Cardiac fibroblast (primary cell): ENCODE measurements around the gene CCDC88B.
"Not testable (repeated sequence)": the region's sequence is repeated elsewhere in the genome, so short reads cannot be mapped to it uniquely, and the experiment has no call there.

Source experiments
- DNase-seq, 2 donors: peaks; one replicate each; pipeline versions ENCODE4 v3.0.0 to v3.0.0-alpha.2; 2010; ENCODE audit warnings: low read depth in 2 of 2
- H3K4me3 ChIP-seq, 2 donors: replicated peaks in 1 of 2; 1 replicate in 1 of 2; 2 replicates in 1 of 2; pipeline ENCODE4 v1.5.1; 2011; ENCODE audit warnings: low read depth in 2 of 2, low read length in 2 of 2, mild to moderate bottlenecking in 2 of 2, moderate library complexity in 1 of 2
- TF ChIP-seq, protein P1 (sequence below): IDR thresholded peaks from one replicate; pipeline ENCODE4 v1.5.1; 2011; ENCODE audit warnings: low read depth, mild to moderate bottlenecking, low read length, inconsistent platforms

The CCDC88B gene

DNA sequence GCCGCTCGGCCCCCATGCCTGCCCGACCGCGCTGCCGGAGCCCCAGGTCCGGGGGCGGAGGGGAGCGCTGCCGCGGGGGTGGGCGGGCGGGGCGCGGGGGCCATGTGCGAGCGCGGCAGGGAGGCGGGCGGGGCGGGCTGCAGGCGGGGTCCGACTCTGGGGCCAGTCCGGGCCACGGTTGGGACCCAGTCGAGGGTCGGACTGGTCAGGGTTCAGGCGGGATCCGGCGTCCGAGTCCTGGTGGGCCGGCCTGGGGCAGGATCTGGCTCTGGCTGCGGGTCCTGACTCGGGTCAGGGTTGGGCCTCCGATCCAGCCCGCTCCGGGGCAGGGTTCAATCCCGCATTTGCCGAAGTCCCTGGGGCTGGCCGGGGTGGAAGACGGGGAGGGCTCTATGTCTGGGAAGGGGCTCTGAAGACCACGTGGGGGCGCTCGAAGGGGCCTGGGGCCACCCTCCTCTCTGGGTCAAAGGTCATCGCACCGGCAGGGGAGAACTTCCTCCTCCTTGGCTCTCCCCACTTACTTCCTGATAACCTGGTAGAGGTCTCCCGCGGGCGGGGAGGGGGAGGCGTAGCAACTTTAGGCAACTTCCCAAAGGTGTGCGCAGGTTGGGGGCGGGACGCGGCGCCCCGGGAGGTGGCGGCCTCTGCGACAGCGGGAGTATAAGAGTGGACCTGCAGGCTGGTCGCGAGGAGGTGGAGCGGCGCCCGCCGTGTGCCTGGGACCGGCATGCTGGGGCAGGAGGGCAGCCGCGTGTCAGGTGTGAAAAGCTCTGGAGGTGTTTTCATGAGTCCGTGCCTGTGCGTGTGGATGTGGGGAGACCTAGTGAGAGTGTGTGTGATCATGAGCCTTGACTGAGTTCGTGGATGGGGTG is 34.1 kb upstream of the CCDC88B start:
- H3K4me3 ChIP-seq, result peak overlapping the region; percentile 71 to 84
- peak; percentile 45 to 46 for DNase-seq
- TF ChIP-seq, protein P1, sequence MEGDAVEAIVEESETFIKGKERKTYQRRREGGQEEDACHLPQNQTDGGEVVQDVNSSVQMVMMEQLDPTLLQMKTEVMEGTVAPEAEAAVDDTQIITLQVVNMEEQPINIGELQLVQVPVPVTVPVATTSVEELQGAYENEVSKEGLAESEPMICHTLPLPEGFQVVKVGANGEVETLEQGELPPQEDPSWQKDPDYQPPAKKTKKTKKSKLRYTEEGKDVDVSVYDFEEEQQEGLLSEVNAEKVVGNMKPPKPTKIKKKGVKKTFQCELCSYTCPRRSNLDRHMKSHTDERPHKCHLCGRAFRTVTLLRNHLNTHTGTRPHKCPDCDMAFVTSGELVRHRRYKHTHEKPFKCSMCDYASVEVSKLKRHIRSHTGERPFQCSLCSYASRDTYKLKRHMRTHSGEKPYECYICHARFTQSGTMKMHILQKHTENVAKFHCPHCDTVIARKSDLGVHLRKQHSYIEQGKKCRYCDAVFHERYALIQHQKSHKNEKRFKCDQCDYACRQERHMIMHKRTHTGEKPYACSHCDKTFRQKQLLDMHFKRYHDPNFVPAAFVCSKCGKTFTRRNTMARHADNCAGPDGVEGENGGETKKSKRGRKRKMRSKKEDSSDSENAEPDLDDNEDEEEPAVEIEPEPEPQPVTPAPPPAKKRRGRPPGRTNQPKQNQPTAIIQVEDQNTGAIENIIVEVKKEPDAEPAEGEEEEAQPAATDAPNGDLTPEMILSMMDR, result no peak

DNA sequence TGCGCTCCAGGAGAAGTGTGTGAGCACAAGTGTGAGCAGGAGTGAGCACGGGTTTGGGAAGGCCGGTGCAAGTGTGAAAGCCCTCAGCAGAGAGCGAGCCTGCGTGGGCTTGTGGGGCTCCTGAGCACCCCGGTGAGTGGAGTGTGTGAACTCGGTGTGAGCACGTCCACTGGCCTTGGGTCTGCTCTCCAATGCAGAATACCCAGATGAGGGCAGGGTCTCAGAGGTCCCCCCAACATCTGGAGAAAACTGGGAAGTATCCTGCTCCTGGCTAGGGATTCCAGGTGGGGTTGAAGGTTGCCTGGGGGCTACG is 33.5 kb upstream of the CCDC88B start:
- DNase-seq, result no peak
- TF ChIP-seq, protein P1, result no peak
- H3K4me3 ChIP-seq, result peak overlapping the region; percentile 71 to 84

DNA sequence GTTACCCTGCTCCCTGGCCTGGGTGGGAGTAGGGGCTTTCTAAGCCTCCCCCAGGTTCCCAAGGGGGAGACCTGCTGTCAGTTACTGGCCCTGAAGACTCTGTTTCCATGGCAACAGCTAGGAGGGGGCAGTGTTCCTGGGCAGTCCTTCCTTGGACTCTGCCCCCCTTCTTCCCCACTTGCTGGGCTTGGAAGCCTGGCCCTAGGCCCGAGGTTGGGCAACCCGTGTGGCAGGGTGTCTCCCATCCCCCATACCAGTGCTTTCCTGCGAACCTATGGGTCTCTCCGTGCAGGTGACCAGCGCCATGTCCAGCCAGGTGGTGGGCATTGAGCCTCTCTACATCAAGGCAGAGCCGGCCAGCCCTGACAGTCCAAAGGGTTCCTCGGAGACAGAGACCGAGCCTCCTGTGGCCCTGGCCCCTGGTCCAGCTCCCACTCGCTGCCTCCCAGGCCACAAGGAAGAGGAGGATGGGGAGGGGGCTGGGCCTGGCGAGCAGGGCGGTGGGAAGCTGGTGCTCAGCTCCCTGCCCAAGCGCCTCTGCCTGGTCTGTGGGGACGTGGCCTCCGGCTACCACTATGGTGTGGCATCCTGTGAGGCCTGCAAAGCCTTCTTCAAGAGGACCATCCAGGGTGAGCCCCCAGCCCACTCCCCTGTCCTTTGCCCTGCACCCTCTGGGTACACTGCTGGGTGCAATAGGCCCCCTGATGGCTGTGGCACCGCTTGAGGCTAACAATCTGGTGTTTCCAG is 33.0 kb upstream of the CCDC88B start:
- peak overlapping the region in 1 of 2 donors; percentile 71 for H3K4me3 ChIP-seq
- TF ChIP-seq, protein P1, result no peak
- DNase-seq, result peak in 1 of 2 donors; percentile 64

DNA sequence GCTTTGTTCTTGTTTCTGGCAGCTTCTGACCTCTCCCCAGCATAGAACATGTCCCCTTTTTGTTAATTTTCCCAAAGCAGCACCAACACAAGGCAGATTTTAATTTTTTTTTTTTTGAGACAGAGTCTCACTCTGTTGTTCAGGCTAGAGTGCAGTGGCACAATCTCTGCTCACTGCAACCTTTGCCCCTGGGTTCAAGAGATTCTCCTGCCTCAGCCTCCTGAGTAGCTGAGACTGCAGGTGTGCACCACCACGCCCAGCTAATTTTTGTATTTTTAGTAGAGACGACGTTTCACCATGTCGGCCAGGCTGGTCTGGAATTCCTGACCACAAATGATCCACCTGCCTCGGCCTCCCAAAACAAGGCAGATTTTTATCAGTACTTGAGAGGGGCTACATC is 32.2 kb upstream of the CCDC88B start:
- not testable (repeated sequence) for H3K4me3 ChIP-seq, DNase-seq

DNA sequence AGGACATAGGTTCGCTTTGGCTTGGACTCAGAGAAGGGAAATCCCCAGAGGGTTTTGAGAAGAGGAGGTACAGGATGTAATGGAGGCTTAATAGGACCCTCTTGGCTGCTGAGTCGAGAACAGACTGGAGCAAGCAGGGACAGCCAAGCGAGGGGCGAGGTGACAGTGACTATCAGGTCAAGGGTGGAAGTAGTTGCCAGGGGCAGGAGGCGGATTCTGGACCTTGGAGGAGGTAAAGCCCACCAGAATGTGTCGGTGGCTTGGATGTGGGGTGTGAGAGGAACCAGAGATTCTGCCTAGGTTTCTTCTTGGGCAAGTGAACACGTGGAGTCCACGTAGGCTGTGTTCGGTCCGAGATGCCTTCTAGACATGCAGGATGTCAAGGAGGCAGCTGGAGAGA is 27.1 kb upstream of the CCDC88B start:
- H3K4me3 ChIP-seq, result no peak overlapping the region
- TF ChIP-seq, protein P1, result no peak
- DNase-seq, result no peak

DNA sequence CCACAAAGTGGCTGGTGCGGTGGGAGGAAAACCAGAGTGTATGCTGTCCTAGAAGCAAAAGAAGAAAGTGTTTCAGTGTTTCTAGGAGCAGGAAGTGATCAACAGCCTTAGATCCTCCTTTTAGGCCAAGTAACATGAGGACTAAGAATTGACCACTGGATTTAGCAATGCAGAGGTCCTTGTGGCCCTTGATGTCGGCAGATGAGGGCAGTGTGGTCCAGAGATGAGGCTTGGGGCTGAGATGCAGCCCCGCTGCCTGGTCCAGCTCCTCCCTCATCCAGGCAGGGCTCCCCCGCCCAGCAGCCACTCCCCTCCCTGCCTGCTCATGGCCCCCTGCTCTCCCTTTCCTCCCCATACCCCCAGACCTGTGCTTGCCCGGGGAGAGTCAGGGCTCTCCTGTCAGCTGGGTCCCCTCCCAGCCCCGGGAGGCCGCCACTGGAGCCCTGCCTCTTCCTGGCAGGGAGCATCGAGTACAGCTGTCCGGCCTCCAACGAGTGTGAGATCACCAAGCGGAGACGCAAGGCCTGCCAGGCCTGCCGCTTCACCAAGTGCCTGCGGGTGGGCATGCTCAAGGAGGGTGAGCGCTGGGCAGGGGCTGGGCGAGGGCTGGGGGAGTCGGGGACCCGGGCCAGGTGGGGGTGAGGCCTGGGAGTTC is 26.4 kb upstream of the CCDC88B start:
- H3K4me3 ChIP-seq, result peak overlapping the region in 1 of 2 donors; percentile 28
- TF ChIP-seq, protein P1, result no peak
- peak; percentile 50 to 60 for DNase-seq
